Effector CD8-positive, alpha-beta T cell (primary cell): ENCODE measurements around the gene NSF.
"Not testable (repeated sequence)": the region's sequence is repeated elsewhere in the genome, so short reads cannot be mapped to it uniquely, and the experiment has no call there.

ENCODE experiments used
- DNase-seq: peaks from one replicate; lab custom pipeline; 2025; lab: John Stamatoyannopoulos, UW

NSF gene

DNA sequence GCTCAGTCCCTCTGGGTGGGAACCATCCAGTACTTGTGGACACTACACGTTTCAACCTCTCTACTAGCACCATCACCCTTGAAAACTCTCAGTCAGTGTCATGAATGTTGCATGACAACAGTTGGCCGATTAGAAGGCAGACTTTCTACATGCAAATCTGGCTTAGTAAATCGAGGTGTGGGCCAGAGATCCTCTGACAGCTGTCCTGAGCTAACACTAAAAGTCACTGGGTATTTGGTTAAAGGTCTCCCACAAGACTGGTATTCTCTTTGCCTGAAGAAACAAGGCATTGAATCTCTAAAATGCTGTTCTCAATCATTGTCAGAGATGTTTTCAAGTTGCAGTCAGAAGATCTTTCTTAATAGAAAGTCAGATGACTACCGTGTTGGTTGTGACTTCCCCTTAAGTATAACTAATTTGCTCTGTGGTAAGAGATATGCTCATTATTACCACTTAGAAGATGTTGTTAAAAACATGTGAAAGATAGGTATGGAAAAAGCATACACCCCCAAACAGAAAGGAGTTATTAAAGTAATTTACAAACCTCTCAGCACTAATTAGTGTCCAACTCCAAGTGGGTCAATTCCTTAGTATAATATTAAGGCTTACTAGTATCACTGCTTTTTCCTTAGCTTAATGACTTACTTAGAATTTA is 165.7 kb downstream of the NSF start:
- DNase-seq, result no peak

- no peak for DNase-seq
These were observed 166.4 kb downstream of the NSF start for GRCh38 chr17:46756861-46757260.

GRCh38 chr17:46757588-46757987 is 167.1 kb downstream of the NSF start:
- DNase-seq, result not testable (repeated sequence)

GRCh38 chr17:46758614-46759013 is 168.1 kb downstream of the NSF start:
- DNase-seq, result no peak

GRCh38 chr17:46759141-46759540 is 168.7 kb downstream of the NSF start:
- DNase-seq, result no peak

DNA sequence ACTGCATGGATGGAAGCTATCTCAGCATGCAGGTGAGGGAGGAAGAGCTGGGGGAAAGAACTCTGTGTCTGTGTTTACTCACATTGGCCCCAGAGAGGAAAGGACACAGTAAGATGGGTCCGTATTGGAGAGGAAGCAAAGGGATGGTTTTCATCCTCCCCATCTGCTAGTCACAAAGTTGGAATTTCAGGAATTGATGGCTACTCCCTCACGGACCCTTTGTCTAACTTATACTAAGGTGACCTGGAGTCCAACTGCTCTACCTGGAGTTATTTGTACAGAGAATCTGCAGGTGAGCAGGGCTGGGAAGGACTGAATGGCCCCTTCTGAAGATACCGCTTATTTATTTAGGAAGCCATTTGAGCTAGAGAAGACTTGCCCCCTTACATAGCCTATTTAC is 172.9 kb downstream of the NSF start:
- DNase-seq, result no peak

- no peak for DNase-seq
These were observed 173.7 kb downstream of the NSF start for GRCh38 chr17:46764000-46764708.

DNA sequence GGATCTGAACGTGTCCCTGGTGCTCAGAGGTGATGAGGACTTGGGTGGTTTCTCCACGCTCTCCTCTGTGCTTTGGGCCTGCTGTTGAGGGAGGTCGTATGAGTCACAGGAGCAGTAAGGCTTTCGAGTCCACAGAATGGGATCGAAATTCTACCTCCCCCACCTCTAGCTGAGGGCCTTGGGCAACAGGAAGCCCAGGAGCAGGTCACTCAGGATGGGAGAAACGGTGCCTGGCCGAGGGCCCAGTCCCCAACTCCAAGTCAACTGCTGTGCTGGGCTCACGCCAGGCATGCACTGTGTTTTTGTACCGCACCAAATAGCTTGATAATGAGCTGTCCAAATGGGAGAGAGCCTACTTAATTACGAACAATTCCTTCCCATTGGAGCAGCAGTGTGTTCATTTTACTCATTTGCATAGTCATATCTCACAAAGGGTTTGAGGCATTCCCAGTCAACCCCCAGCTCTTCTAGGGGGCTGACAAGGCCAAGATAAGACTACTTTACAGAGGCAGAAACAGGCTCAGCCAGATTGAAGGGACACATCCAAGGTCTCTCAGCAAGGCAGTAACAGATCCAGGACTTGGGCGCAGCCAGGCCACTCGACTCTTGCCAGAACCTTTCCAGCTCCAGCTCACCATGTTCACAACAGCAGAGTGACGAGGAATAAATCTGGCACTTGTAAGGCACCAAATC is 174.4 kb downstream of the NSF start:
- no peak for DNase-seq

GRCh38 chr17:46765453-46765852 is 175.0 kb downstream of the NSF start:
- DNase-seq, result no peak

GRCh38 chr17:46766493-46767491 is 176.3 kb downstream of the NSF start:
- DNase-seq, result no peak

GRCh38 chr17:46768540-46768870 is 178.0 kb downstream of the NSF start:
- no peak for DNase-seq

- not testable (repeated sequence) for DNase-seq
These were observed 178.4 kb downstream of the NSF start for GRCh38 chr17:46768896-46769295.

DNA sequence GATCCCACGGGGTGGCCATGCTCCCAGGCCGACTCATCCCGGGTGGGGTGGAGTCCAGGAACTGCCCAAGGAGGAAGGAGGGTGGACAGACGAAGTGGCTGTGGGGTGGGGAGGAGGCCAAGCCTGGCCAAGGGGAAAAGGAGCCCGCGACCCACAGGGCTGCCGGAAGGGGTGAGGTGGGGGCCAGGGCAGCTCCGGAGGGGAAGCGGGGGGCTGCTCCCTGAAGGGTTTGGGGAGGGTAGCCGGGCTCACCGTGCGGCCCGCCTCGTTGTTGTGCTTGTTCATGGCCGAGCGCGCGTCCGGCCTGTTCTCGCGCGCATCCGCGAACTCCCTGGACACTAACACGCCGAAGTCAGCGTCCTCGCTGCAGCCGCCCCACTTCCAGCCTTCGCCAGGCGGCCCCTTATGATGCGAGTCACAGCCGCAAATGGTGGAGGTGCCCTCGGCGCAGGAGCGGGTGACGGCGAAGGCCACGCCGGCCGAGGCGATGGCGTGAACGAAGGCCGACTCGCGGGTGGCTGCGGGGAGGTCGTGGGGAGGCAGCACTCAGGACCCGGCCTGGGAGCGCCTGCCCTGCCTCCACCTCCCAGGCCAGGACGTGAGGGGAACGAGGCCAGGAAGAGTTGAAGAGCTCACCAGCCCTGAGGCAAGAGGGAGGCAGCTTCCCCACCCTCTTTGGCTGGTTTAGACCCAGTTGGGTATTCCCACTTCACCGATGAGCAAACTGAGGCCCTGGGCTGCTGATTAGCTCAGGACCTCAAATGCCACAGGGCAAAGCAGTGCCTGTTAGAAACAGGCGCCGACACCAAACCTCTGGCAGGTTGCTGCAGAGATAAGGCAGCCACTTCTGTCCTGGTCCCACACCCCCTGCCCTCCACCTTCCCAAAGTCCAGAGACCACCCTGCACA is 179.3 kb downstream of the NSF start:
- DNase-seq, result no peak

DNA sequence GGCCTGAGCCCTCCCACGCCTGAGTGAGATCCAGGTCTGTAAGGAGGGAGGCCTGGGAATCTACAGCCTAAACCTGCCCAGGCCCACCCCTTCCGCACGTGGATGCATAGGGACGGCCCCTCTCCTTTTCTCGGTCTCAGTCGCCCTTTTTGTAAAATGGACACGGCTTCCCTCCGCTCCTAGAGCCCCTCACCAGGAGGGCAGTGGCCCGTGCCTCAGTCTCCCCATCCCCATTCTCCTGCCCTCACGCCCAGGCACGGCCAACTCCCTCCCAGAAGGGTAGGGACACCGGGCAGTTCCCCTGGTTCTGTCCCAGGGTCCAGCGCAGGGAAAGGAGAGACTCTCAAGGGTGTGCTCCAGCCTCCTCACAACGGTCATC is 180.0 kb downstream of the NSF start:
- DNase-seq, result no peak

DNA sequence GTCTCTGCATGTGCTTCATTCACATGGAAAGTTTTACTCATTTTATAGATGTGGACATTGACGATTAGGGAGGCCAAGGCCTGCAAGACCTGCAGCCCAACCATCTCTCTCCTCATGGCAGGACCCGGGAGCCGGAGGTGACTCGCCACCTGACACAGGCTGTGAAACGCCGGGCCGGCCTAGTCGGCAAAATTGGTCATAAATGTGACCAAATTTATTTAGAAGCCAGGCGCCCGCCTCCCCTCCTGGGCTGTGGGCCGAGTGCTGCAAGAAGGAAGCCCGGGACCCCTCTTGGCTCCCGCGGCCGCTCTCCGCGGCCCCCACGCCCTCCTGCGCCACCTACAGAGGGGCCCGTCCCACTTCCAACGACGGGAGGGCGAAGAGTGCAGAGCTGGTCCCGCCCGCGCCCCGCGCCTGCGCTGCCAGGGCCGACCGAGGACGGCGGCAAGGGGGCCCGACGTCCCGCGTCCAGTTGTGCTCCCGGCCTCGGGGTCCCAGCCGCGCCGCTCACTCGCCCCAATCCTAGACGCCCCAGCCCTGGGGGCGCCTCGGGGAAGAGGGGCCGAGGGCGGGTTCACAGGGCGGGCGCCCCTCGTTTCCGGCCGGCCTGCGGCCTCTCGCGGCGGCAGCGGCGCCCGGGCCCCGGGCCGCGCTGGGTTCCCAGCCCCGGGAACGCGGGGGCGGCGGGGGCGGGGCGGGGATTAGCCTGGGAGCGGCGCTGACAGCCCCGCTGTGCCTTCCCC is 180.5 kb downstream of the NSF start:
- DNase-seq, result no peak

DNA sequence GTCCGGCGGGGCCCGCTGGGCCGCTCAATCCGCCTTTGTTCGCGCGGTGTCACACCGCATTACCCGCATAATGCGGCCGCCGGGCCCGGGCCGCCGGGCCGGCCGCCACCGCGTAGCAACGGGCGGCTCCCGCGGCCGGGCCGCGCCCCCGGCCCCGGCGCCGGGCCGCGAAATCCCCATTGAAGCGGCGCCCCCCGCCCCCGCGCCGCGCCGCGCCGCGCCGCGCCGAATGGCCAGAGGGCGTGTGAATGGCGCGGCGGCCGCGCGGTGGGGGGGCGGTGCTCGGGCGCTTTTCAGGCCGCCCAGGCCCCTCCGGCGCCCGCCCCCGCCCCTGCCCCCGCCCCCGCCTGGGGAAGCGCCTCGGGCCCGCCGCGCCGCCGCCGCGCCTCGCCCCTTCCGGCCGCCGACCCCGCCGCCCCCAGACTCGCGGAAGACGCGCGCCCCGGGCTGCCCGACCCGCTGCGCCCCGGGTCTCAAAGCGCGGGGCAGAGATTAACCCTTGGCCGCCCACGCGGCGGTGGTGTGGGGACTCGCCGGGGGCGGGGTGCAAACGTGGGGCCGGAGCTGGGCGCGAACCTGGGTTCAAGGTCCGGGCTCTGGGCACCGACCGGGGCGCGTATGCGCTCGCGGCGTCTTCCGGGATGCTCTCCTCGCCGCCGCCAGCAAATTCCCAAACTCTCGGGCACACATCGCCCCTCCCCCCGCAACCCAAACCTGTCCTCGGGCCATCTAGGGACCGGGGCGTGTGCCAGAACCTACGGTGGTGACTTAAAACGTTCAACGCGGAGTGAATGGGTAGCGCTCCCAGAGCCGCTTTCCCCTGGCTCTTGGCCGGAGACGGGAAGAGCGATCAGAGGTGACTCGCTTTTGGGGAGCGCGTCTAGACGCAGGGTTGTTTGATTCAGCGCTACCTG is 181.3 kb downstream of the NSF start:
- no peak for DNase-seq

DNA sequence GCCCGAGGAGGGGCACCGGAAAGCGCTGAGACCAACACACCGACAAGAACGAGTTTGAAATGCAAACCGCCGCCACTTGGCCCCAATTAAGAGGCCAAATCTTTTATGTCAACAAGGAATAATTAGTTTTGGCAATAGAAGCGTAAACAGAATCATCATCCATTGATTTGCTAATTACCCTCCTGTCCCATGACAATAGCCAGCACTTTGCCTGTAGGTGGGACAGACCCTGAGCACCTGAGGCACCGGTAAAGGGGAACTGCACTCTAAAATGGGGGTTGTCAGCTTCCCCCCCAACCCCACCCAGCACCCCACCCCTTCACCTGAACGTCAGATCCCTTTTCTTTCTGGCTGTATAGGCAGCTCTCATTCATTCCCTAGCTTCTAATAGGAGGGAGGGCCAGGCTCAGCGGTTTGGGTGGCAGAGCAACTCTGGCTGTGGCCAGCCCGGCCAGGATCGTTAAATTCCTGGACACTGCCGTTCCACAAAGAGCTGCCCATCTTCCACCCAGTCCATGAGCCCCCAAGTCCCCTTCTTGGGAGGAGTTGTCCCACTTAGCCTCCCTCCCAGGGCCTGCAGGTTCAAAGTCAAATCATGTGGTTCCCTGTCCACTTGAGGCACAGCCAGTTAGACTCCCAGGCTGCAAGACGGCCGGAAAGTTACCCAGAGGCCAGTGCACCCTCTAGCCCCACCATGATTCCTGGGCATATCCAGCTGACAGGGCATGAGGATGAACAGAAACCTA is 182.2 kb downstream of the NSF start:
- no peak for DNase-seq

DNA sequence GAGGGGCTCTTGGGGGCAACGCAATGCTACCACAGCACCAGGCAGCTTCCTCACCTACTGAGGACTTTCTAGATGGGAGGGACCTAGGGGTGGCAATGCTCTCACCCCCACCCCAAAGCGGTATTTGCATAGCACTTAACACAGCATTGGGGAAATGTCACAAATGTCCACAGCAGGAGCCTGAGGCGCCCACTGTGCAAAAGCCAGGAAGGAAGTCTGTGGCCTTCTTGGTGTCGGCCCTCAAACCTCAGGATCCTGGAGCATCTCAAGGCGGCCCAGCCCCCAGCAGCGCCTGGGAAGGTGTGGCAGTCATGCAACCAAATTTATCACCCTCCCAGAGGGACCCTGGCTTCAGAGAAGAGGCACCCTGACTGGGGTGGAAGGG is 182.7 kb downstream of the NSF start:
- DNase-seq, result no peak

- no peak for DNase-seq
These were observed 183.2 kb downstream of the NSF start for GRCh38 chr17:46773676-46774075.
